HG03025 (cell line): ENCODE data around the gene ORMDL1.

Experiments used
- ATAC-seq: cut with Tn5 transposase; IDR thresholded peaks from one replicate; pipeline ENCODE4 v1.9.1; 2021; ENCODE audit warnings: mild to moderate bottlenecking, moderate library complexity; ENCODE audit not compliant: unreplicated experiment, low FRiP score

The ORMDL1 gene, protein sequence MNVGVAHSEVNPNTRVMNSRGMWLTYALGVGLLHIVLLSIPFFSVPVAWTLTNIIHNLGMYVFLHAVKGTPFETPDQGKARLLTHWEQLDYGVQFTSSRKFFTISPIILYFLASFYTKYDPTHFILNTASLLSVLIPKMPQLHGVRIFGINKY

DNA sequence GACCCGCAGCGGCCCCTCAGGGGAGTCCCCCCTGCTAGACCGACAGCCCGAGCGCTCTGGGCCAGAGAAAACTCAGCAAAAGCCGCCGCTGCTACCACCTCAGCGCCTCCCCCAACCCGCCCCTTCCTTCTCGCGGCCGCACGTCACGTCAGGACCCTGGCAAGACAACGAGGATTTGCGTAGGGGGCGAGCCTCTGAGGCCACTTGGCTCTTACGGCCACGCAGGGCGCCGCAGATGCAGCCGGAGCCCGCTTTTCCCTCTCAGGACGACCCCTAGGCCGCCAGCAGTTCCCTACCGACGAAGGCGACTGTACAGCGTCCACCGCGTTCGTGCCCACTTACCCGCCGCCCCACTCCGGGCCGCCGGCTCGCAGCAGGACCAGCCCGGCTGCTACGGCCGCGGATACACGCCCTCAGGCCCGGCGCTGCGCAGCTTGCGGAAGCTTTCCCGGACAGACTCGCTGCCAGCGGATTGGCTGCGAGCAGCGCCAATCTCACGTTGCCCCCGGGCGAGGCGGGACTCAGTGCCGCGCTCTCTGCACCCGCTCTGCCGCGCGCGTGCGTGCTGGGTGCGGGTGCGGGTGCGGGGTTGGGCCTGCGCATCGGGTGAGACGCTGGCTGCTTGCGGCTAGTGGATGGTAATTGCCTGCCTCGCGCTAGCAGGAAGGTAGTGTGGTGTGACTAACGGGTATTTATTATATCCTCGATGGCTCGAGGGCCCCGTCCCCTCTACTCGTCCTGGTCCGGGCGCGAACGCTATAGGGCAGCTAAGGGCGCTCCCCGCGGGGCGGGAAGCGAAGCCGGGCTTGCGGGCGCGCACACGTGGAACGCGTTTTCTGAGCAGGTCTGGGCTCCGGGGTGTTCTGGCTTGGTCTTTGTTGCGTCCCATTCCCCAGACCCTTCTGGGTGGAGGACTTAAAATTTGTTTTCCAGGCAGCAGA is at the start of gene ORMDL1, which contains the start of gene PMS1:
TSS of gene ORMDL1 (minus strand) at position 413 of the 941 bp plus-strand sequence. CDS start 1,744 bp downstream, outside the sequence.
TSS of gene PMS1 (plus strand) at position 524 of the 941 bp plus-strand sequence. CDS start 7,360 bp downstream, outside the sequence.
- ATAC-seq = peak; percentile 94

DNA sequence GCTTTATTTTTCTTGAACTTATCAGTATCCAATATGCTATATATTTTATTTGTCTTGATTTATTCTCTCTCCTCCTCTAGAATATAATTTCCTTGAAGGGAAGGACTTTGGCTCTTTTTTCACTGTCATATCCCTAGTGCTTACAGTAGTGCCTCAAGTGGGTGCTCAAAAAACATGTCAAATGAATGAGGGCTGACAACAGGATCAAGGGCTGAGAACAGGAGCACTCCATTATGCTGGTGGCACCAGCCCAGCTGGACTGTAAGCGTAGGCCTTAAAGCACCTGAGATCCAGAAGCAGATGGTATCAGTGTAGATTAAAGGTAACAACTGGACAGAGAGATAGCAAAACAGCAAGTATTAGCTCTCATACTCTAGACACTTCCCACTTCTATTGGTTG is 46.4 kb upstream of the ORMDL1 start:
- no peak for ATAC-seq

DNA sequence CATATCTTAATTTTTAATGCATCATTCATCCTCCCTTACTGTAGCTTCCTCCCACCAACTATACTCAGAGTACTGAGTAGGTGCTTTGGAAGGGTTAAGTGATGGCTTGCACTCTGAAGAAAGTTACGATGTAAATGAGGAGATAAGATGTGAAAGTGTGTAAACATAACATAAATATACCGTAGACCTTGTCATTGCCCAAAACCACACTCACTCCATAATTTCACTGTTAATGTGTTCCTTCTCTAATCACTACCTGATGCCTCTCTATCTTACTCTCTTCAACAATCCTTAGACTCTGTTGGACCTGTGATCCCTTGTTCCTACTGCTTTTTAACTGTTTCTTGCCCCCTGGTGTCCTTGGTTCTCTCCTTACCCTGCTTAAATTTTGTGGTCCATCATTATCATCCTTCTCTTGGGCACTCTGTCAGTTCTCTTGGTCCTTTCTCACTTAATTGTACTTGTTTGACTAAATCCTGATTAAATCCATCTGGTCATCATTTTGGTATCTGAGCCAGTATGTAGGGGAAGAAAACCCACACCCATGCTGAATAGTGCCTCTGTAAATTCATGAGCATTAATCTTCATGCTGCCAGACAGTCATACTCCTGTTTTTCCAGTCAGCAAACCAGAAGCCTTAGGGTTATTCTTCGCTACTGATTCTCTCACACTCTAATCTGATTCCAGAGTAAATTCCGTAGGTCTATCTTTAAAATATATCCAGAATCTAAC is 45.1 kb upstream of the ORMDL1 start:
- ATAC-seq = no peak

- ATAC-seq = no peak
Observed at GRCh38 chr2:189826039-189826438, 41.9 kb upstream of the ORMDL1 start.

GRCh38 chr2:189824694-189825396 is 40.7 kb upstream of the ORMDL1 start:
- ATAC-seq = no peak

GRCh38 chr2:189821953-189822748 is 38.0 kb upstream of the ORMDL1 start:
- ATAC-seq = no peak

DNA sequence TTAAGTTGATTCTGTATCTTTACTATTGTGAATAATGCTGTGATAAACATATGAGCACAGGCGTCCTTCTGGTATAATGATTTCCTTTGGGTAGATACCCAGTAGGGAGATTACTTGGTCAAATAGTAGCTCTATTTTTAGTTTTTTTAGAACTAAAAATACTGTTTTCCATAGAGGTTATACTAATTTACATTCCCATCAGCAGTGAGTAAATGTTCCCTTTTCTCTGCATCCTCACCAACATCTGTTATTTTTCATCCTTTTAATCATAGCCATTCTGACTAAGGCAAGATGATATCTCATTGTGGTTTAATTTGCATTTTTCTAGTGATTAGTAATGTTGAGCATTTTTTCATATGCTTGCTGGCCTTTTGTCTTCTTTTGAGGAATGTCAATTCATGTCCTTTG is 35.2 kb upstream of the ORMDL1 start:
- ATAC-seq = no peak

- no peak for ATAC-seq
Observed at GRCh38 chr2:189818249-189819038, 34.3 kb upstream of the ORMDL1 start.

- no peak for ATAC-seq
Observed at GRCh38 chr2:189803431-189803830, 19.3 kb upstream of the ORMDL1 start.

- ATAC-seq = no peak
Observed at GRCh38 chr2:189802396-189802912, 18.3 kb upstream of the ORMDL1 start.

DNA sequence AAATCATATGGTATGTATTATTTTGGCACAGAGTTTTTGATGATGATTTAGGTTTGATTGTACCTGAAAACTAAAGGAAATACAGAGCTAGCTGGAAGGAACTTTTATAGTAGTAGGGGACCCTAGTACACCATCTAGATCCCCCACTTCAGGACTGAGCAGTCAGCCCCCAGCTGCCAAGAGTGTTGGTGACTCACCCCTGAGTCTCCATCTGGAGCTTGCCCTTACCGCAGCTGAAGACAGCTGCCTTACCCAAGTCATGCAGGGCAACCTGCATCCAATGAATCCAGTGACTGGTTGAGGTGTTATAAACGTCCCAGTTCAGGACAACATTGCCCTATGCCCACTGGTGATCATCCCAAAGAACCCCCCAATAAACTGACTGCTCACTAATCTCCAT is 15.4 kb upstream of the ORMDL1 start:
- ATAC-seq = no peak

- no peak for ATAC-seq
Observed at GRCh38 chr2:189799030-189799331, 14.8 kb upstream of the ORMDL1 start.

DNA sequence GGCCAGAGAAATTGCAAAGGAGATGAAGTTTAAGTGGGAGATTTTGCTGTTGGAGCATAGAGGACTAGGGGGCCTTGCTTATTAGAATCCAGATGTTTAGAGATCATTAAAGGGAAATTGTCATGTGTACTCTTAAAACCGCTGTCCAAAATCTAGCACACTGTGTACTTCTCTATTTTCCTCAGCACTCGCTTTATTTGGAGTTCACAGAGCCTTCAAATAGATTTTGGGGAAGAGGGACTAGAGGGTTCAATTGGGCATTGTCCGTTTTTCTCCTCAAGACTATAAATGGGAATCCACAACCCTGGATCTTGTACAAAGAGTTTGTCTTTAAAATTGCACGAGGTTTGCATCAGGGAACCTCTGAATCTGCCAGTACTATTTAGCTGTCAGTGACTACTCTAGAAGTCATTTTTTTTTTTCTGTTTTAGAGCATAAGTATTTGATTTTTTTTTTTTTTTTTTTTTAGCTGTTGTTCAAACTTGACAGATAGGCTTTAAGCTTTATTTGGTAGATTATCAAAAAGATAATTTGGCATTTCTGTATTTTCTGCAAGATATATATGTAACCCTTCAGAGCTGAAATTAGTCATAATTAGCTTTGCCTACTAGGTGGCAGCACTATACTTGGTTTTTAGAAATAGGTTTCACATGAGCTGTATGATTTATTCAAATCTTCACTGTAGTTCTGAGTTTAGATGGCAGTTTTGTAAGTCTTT is 14.3 kb upstream of the ORMDL1 start:
- ATAC-seq = no peak

GRCh38 chr2:189797902-189798301 is 13.8 kb upstream of the ORMDL1 start:
- no peak for ATAC-seq

GRCh38 chr2:189794310-189794709 is 10.2 kb upstream of the ORMDL1 start:
- ATAC-seq = no peak

DNA sequence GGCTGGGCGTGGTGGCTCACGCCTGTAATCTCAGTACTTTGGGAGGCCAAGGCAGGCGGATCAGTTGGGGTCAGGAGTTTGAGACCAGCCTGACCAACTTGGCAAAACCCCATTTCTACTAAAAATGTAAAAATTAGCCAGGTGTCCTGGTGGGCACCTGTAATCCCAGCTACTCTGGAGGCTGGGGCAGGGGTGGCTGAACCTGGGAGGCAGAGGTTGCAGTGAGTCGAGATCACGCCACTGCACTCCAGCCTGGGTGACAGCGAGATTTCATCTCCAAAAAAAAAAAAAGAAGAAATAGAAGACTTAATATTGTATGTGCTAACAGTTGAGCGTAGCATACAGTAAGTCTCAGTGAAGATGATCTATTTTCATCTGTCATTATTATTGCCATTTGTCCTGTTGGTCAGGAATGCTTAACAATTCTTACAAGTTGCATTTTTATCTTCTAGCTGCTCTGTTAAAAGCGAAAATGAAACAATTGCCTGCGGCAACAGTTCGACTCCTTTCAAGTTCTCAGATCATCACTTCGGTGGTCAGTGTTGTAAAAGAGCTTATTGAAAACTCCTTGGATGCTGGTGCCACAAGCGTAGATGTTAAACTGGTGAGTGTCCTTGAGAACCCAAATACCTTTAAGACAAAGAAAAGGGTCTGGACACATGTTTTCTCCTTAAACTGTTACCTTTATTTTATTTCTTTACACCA is 7.4 kb upstream of the ORMDL1 start:
- no peak for ATAC-seq

- ATAC-seq = peak; percentile 15
Observed at GRCh38 chr2:189783451-189783926, 650 bp downstream of the ORMDL1 start.
